H1 (cell line): ENCODE measurements around the gene PAK2. TPM values are rescaled to one million over a fixed set of nuclear protein-coding genes. Genes with fewer than 3 reads are reported as not detected.

Experiments
- CTCF ChIA-PET: fragments of 300-600 bp; sonication (Branson Sonifier 250); formaldehyde crosslinking; loops from one replicate; lab custom pipeline; 2021; ENCODE audit not compliant: partially characterized antibody; lab: Charles Lee
- POLR2A ChIA-PET: fragments of 300-600 bp; sonication (Branson Sonifier 250); formaldehyde crosslinking; loops from one replicate; lab custom pipeline; 2021; ENCODE audit warnings: inconsistent platforms; ENCODE audit not compliant: partially characterized antibody; lab: Charles Lee
- DNase-seq, 2 experiments: peaks; one replicate each; pipeline versions ENCODE4 v3.0.0 to v3.0.0-alpha.2; 2010 to 2022; ENCODE audit warnings: low spot score in 2 of 2, low read depth in 1 of 2, mixed read lengths in 1 of 2
- FAIRE-seq: peaks from 2 replicates; lab custom pipeline; 2011; peaks lifted over from hg19 to GRCh38; lab: Jason Lieb, UNC
- H2AFZ ChIP-seq: 2 replicates; pipeline ENCODE4 v1.8.1; 2012; ENCODE audit warnings: low read length, inconsistent platforms
- H2AK5ac ChIP-seq: 2 replicates; pipeline ENCODE4 v1.6.1; 2013; ENCODE audit warnings: low read depth, low read length
- H2BK120ac ChIP-seq: replicated peaks from 2 replicates; pipeline ENCODE3; 2013; ENCODE audit warnings: low read depth, low read length, inconsistent platforms
- H2BK12ac ChIP-seq: 2 replicates; pipeline ENCODE4 v1.6.1; 2013; ENCODE audit warnings: low read depth, low read length
- H2BK15ac ChIP-seq: 2 replicates; pipeline ENCODE4 v1.6.1; 2013; ENCODE audit warnings: low read length
- H2BK20ac ChIP-seq: 2 replicates; pipeline ENCODE4 v1.6.1; 2013; ENCODE audit warnings: low read length
- H2BK5ac ChIP-seq: 2 replicates; pipeline ENCODE4 v1.6.1; 2013; ENCODE audit warnings: low read depth, low read length
- H3K14ac ChIP-seq: 2 replicates; pipeline ENCODE4 v1.6.1; 2013; ENCODE audit warnings: inconsistent platforms; ENCODE audit not compliant: insufficient read length
- H3K18ac ChIP-seq: 2 replicates; pipeline ENCODE4 v1.6.1; 2013; ENCODE audit warnings: low read length; ENCODE audit errors: extremely low read depth
- H3K23ac ChIP-seq: 2 replicates; pipeline ENCODE4 v1.6.1; 2013; ENCODE audit warnings: inconsistent platforms; ENCODE audit not compliant: insufficient read length
- H3K23me2 ChIP-seq: 2 replicates; pipeline ENCODE4 v1.6.1; 2013; ENCODE audit warnings: low read depth, low read length
- H3K27ac ChIP-seq: 2 replicates; pipeline ENCODE4 v1.6.1; 2011; ENCODE audit warnings: low read depth, low read length, inconsistent platforms
- H3K27me3 ChIP-seq, 4 experiments: replicated peaks in 1 of 4; 1 replicate in 1 of 4; 2 replicates in 3 of 4; pipeline versions ENCODE4 v1.6.1 to v1.8.1; 2011 to 2013; ENCODE audit warnings: low read length in 3 of 4, mild to moderate bottlenecking in 3 of 4, inconsistent platforms in 2 of 4, mixed read lengths in 2 of 4, moderate library complexity in 1 of 4; ENCODE audit not compliant: control insufficient read depth in 3 of 4, insufficient read depth in 3 of 4; ENCODE audit errors: extremely low read depth in 1 of 4
- H3K36me3 ChIP-seq, 4 experiments: 2 replicates each; pipeline versions ENCODE4 v1.6.1 to v1.8.1; 2011 to 2013; ENCODE audit warnings: mild to moderate bottlenecking in 4 of 4, low read length in 3 of 4, moderate library complexity in 2 of 4, control low read depth in 1 of 4, inconsistent platforms in 1 of 4; ENCODE audit not compliant: insufficient read depth in 4 of 4, control insufficient read depth in 2 of 4
- H3K4ac ChIP-seq: replicated peaks from 2 replicates; pipeline ENCODE3; 2013; ENCODE audit warnings: low read length, low read depth, mixed read lengths, inconsistent platforms; ENCODE audit not compliant: insufficient read length
- H3K4me1 ChIP-seq, 4 experiments: replicated peaks in 1 of 4; 1 replicate in 1 of 4; 2 replicates in 3 of 4; pipeline versions ENCODE4 v1.6.1 to v1.8.1; 2011 to 2013; ENCODE audit warnings: low read length in 3 of 4, inconsistent platforms in 2 of 4, mixed read lengths in 1 of 4; ENCODE audit not compliant: insufficient read depth in 4 of 4, control insufficient read depth in 3 of 4
- H3K4me2 ChIP-seq, 2 experiments: 2 replicates each; pipeline versions ENCODE4 v1.6.1 to v1.8.1; 2011 to 2013; ENCODE audit warnings: low read depth in 2 of 2, low read length in 2 of 2, control low read depth in 1 of 2, inconsistent platforms in 1 of 2, mild to moderate bottlenecking in 1 of 2; ENCODE audit not compliant: insufficient read depth in 1 of 2
- H3K4me3 ChIP-seq, 4 experiments: fragments of 200-600, 300-600 bp in 1 of 4; sonication (generic), shearing (Covaris generic), sonication (Bioruptor Twin) in 1 of 4; 2 replicates each; pipeline versions ENCODE4 v1.5.1 to v1.8.1; 2011 to 2016; ENCODE audit warnings: low read length in 4 of 4, low read depth in 3 of 4, control low read depth in 2 of 4, inconsistent platforms in 2 of 4, mild to moderate bottlenecking in 2 of 4, mixed read lengths in 1 of 4, moderate library complexity in 1 of 4; ENCODE audit not compliant: insufficient read depth in 2 of 4; ENCODE audit errors: extremely low read depth in 1 of 4
- H3K56ac ChIP-seq: replicated peaks from 2 replicates; pipeline ENCODE3; 2013; ENCODE audit warnings: low read depth, mild to moderate bottlenecking, mixed read lengths, low read length, inconsistent platforms; ENCODE audit not compliant: insufficient read length
- H3K79me1 ChIP-seq: 2 replicates; pipeline ENCODE4 v1.6.1; 2013; ENCODE audit warnings: low read depth, low read length, control low read depth
- H3K79me2 ChIP-seq, 2 experiments: 2 replicates each; pipeline versions ENCODE4 v1.6.1 to v1.8.1; 2012 to 2013; ENCODE audit warnings: low read length in 2 of 2, mild to moderate bottlenecking in 2 of 2, inconsistent platforms in 1 of 2; ENCODE audit not compliant: insufficient read depth in 2 of 2, control insufficient read depth in 1 of 2
- H3K9ac ChIP-seq, 4 experiments: replicated peaks in 1 of 4; 1 replicate in 1 of 4; 2 replicates in 3 of 4; pipeline versions ENCODE4 v1.6.1 to v1.8.1; 2011 to 2013; ENCODE audit warnings: low read depth in 3 of 4, low read length in 3 of 4, control low read depth in 2 of 4, mild to moderate bottlenecking in 2 of 4, moderate library complexity in 2 of 4, inconsistent platforms in 1 of 4; ENCODE audit errors: extremely low read depth in 1 of 4
- H3K9me3 ChIP-seq, 2 experiments: 2 replicates each; pipeline versions ENCODE4 v1.6.1 to v1.8.1; 2012 to 2013; ENCODE audit warnings: mild to moderate bottlenecking in 2 of 2, moderate library complexity in 2 of 2, control low read depth in 1 of 2, inconsistent platforms in 1 of 2, low read depth in 1 of 2, low read length in 1 of 2, mixed read lengths in 1 of 2; ENCODE audit not compliant: insufficient read depth in 2 of 2
- H4K20me1 ChIP-seq, 2 experiments: replicated peaks in 1 of 2; 2 replicates each; pipeline versions ENCODE3 to v1.8.1; 2011 to 2013; ENCODE audit warnings: inconsistent platforms in 2 of 2, low read length in 2 of 2, mild to moderate bottlenecking in 1 of 2; ENCODE audit not compliant: insufficient read depth in 2 of 2, control insufficient read depth in 1 of 2
- H4K5ac ChIP-seq: 2 replicates; pipeline ENCODE4 v1.6.1; 2013; ENCODE audit warnings: low read length, low read depth, mixed read lengths, inconsistent platforms; ENCODE audit not compliant: insufficient read length
- H4K8ac ChIP-seq: 2 replicates; pipeline ENCODE4 v1.8.0; 2013; ENCODE audit warnings: mild to moderate bottlenecking, moderate library complexity, low read length, inconsistent platforms; ENCODE audit not compliant: insufficient read depth; ENCODE audit errors: extremely low read depth
- H4K91ac ChIP-seq: replicated peaks from 2 replicates; pipeline ENCODE3; 2013; ENCODE audit warnings: low read length, mixed read lengths, inconsistent platforms; ENCODE audit not compliant: insufficient read length
- ASH2L ChIP-seq: fragments of 200-600, 300-600 bp; sonication (generic); IDR thresholded peaks from one replicate; pipeline ENCODE4 v1.7.1; 2017; ENCODE audit warnings: low read length
- BCL11A ChIP-seq, 2 experiments: IDR thresholded peaks; one replicate each; pipeline ENCODE4 v1.6.1; 2011; ENCODE audit warnings: low read depth in 2 of 2, low read length in 2 of 2, mild to moderate bottlenecking in 2 of 2
- CBX8 ChIP-seq: fragments of 300-800, 300-1000 bp; sonication (generic); IDR thresholded peaks from 2 replicates; pipeline ENCODE4 v1.7.1; 2016; ENCODE audit warnings: low read depth, low read length, borderline replicate concordance
- JUND ChIP-seq: IDR thresholded peaks from 2 replicates; pipeline ENCODE4 v1.6.1; 2011; ENCODE audit warnings: mild to moderate bottlenecking, improper control_type of control experiment, low read length
- MAFK ChIP-seq: IDR thresholded peaks from 2 replicates; pipeline ENCODE4 v1.6.1; 2012; ENCODE audit warnings: low read depth, mild to moderate bottlenecking, improper control_type of control experiment, low read length
- POLR2AphosphoS5 ChIP-seq: IDR thresholded peaks from 2 replicates; pipeline ENCODE4 v1.6.1; 2011; ENCODE audit warnings: low read depth, low read length
- RXRA ChIP-seq: IDR thresholded peaks from 2 replicates; pipeline ENCODE4 v1.6.1; 2011; ENCODE audit warnings: low read depth, mild to moderate bottlenecking, low read length, moderate library complexity; ENCODE audit not compliant: insufficient read depth
- SIN3A ChIP-seq, 2 experiments: IDR thresholded peaks in 1 of 2; conservative IDR thresholded peaks in 1 of 2; 2 replicates each; pipeline ENCODE4 v1.6.1; 2011 to 2012; ENCODE audit warnings: low read length in 2 of 2, improper control_type of control experiment in 1 of 2, low read depth in 1 of 2, mild to moderate bottlenecking in 1 of 2
- WGBS, 2 experiments: shearing (Covaris generic) in 1 of 2; methylation state at CpG; one replicate each; pipeline versions ENCODE4 v1.1.6 to v1.1.7; 2013 to 2015; ENCODE audit warnings: low lambda C conversion rate in 2 of 2, mixed read lengths in 2 of 2, inconsistent platforms in 1 of 2, low coverage in 1 of 2, missing lambda C conversion rate in 1 of 2; ENCODE audit not compliant: insufficient replicate concordance in 2 of 2, insufficient coverage in 1 of 2, insufficient read length in 1 of 2; ENCODE audit errors: extremely low coverage in 1 of 2, missing lambda C conversion rate in 1 of 2; 5-methylcytosine and 5-hydroxymethylcytosine counted together
- polyA plus RNA-seq, 7 experiments: library from polyadenylated mRNA; depleted of rRNA in 3 of 7; stranded (reverse) in 5 of 7; unstranded in 2 of 7; fragments of >200 nt in 5 of 7; fragments of 200-250 nt in 2 of 7; gene quantifications; 1 replicate in 5 of 7; 2 replicates in 1 of 7; 4 replicates in 1 of 7; pipeline versions ENCODE4 v1.2.1 to v1.2.3, GENCODE V29; 2011 to 2013; ENCODE audit warnings: missing spikeins in 2 of 7, mixed read lengths in 2 of 7
- total RNA-seq: library from RNA; stranded (reverse); fragmentation: NEBNext Ultra II Directional; extraction: Animal tissue kit (Norgen Biotek cat#: 25700); gene quantifications from 2 replicates; pipeline ENCODE4 v1.2.1, GENCODE V29; 2021

Gene PAK2
- total and polyA plus RNA-seq, 2 of the 8 experiments (the other 6 are each of a cell fraction or from before 2014, with no cell fraction given): 13.1 to 60.5 TPM

DNA sequence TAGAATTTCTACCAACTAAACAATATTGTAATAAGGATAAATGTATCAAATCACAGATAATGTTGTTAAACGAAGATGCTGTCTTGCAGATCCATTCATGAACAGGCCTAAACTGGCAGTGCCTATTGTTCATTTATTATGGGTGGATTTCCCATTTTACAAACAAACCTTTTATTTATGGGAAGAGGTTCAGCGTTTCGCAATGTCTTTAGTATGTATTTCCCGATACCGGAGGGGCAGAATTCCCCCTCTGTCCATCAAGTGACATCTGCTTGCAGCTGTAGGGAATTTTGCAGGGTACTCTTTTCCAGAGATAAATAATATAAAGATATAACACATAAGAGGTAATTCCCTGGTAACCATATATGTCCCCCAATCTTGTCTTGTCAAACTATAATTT is 33.3 kb upstream of the PAK2 start:
- H3K27me3 ChIP-seq: no peaks in the 10 kb centered on the region; a peak in 2 of 7 replicates
- no peak overlapping the region for H3K23ac ChIP-seq
- no peaks in the 10 kb centered on the region for H3K79me1 ChIP-seq
- H3K36me3 ChIP-seq: no peaks in the 10 kb centered on the region
- H3K23me2 ChIP-seq: no peaks in the 10 kb centered on the region
- H4K5ac ChIP-seq: no peak overlapping the region
- no peak overlapping the region for H3K56ac ChIP-seq
- H2BK12ac ChIP-seq: no peak overlapping the region
- H2AFZ ChIP-seq: no peak overlapping the region
- H4K8ac ChIP-seq: no peak overlapping the region
- no peak overlapping the region for H3K27ac ChIP-seq
- no peak for TF ChIP-seq CBX8
- no peak for TF ChIP-seq BCL11A (IDR thresholded peaks at IDR 0.05; ENCODE audit: low read depth in 2 of 2, low read length in 2 of 2)
- no peak for TF ChIP-seq POLR2AphosphoS5
- TF ChIP-seq JUND: no peak
- TF ChIP-seq MAFK: no peak
- TF ChIP-seq ASH2L: no peak
- TF ChIP-seq RXRA: no peak
- no peak for TF ChIP-seq SIN3A (conservative IDR thresholded peaks at IDR 0.05 in 1 of 2, IDR thresholded peaks at IDR 0.05 in 1 of 2; ENCODE audit: low read depth in 1 of 2, low read length in 2 of 2)
- H3K4me3 ChIP-seq: no peak overlapping the region
- 93% methylated on average over 5 of the region's 5 CpGs; no CpG with 5 or more reads in 1 of the 2 experiments for WGBS, 2 experiments
- H2BK15ac ChIP-seq: no peak overlapping the region
- FAIRE-seq: no peak
- H3K18ac ChIP-seq: no peak overlapping the region
- H2BK5ac ChIP-seq: no peak overlapping the region
- no peak overlapping the region for H2AK5ac ChIP-seq
- no peak overlapping the region for H4K91ac ChIP-seq
- CTCF ChIA-PET: interaction anchor here (1.7 to 2.0 kb wide), 2 partner anchors 21 to 97 kb away, joined by 4 to 9 read pairs; no protein-coding TSS in a partner anchor
- H3K14ac ChIP-seq: no peak overlapping the region
- no peak overlapping the region for H3K9ac ChIP-seq
- POLR2A ChIA-PET: no interaction called here
- H2BK120ac ChIP-seq: no peak overlapping the region
- H3K79me2 ChIP-seq: no peaks in the 10 kb centered on the region
- H3K4me2 ChIP-seq: no peak overlapping the region
- H2BK20ac ChIP-seq: no peak overlapping the region
- H3K4me1 ChIP-seq: no peaks in the 10 kb centered on the region
- no peak for DNase-seq
- no peaks in the 10 kb centered on the region for H4K20me1 ChIP-seq
- no peak overlapping the region for H3K4ac ChIP-seq
- no peaks in the 10 kb centered on the region for H3K9me3 ChIP-seq
